ENCODE results near the gene EML6. TPM values are rescaled to one million over a fixed set of nuclear protein-coding genes. Genes with fewer than 3 reads are reported as not detected.

The EML6 gene
- total RNA-seq, 1 donor from 2014 or later, result 1.1 TPM

DNA sequence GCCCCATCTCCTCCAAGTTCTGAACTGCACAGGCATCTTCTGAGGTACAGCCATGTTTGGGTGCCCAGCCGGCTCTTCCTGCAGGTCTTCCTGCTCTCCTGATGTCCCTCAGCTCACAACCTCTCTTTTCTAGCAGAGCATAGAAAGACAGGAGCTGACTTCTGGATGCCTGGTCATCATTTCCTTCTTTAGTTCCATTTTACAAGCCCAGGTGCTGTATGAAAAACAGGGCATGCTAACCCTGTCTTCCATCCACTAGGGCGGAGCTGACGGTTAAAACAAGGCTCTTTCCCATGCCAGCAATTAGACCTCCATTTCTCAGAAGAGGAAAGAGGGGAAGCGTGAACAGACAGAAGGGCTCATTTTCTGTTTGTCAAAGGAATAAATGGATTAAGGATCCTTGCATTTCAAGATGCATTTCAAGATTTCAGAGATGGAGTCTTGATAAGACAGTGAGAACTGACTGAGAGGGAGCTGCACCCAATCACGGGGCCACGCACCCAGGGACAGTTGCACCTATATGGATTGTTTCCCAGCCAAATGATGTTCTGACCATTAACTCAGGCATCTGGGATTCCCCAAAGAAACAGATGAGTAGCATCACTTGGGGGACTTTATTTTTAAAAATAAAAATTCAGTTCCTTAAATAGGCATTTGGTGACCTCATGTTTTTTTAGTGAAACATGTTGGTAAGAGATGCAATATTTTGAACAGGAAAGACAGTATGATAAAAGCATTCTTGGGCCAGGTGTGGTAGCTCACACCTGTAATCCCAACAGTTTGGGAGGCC is 45.8 kb upstream of the EML6 start:
- Mint-ChIP-seq H3K27ac (ENCODE audit: unreplicated experiment) (no peak overlapping the region), H3K27me3 (ENCODE audit: unreplicated experiment) (no peaks in the 10 kb centered on the region), H3K4me1 (ENCODE audit: unreplicated experiment) (peaks cover 7% of the 10 kb centered on the region), H3K4me3 (ENCODE audit: unreplicated experiment) (no peak overlapping the region), H3K9me3 (ENCODE audit: unreplicated experiment) (no peaks in the 10 kb centered on the region), H3K36me3 (ENCODE audit: unreplicated experiment) (peaks cover 2% of the 10 kb centered on the region)
- TF ChIP-seq, protein P1, sequence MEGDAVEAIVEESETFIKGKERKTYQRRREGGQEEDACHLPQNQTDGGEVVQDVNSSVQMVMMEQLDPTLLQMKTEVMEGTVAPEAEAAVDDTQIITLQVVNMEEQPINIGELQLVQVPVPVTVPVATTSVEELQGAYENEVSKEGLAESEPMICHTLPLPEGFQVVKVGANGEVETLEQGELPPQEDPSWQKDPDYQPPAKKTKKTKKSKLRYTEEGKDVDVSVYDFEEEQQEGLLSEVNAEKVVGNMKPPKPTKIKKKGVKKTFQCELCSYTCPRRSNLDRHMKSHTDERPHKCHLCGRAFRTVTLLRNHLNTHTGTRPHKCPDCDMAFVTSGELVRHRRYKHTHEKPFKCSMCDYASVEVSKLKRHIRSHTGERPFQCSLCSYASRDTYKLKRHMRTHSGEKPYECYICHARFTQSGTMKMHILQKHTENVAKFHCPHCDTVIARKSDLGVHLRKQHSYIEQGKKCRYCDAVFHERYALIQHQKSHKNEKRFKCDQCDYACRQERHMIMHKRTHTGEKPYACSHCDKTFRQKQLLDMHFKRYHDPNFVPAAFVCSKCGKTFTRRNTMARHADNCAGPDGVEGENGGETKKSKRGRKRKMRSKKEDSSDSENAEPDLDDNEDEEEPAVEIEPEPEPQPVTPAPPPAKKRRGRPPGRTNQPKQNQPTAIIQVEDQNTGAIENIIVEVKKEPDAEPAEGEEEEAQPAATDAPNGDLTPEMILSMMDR (IDR thresholded peaks at IDR 0.05), result no peak
- no peak for DNase-seq (ENCODE audit: extremely low spot score, unreplicated experiment)

- no peak overlapping the region for H3K4me3 Mint-ChIP-seq (ENCODE audit: unreplicated experiment)
- H3K4me1 Mint-ChIP-seq (ENCODE audit: unreplicated experiment), result peaks cover 6% of the 10 kb centered on the region
- H3K27me3 Mint-ChIP-seq (ENCODE audit: unreplicated experiment), result no peaks in the 10 kb centered on the region
- no peaks in the 10 kb centered on the region for H3K36me3 Mint-ChIP-seq (ENCODE audit: unreplicated experiment)
- no peak overlapping the region for H3K27ac Mint-ChIP-seq (ENCODE audit: unreplicated experiment)
- DNase-seq (ENCODE audit: extremely low spot score, unreplicated experiment), result no peak
- TF ChIP-seq, protein P1 (IDR thresholded peaks at IDR 0.05), result no peak
- no peaks in the 10 kb centered on the region for H3K9me3 Mint-ChIP-seq (ENCODE audit: unreplicated experiment)
These were observed 44.7 kb upstream of the EML6 start for GRCh38 chr2:54678719-54679118.

- no peaks in the 10 kb centered on the region for H3K9me3 Mint-ChIP-seq (ENCODE audit: unreplicated experiment)
- no peak overlapping the region for H3K27ac Mint-ChIP-seq (ENCODE audit: unreplicated experiment)
- no peaks in the 10 kb centered on the region for H3K36me3 Mint-ChIP-seq (ENCODE audit: unreplicated experiment)
- peaks cover 6% of the 10 kb centered on the region for H3K4me1 Mint-ChIP-seq (ENCODE audit: unreplicated experiment)
- TF ChIP-seq, protein P1 (IDR thresholded peaks at IDR 0.05), result no peak
- no peak overlapping the region for H3K4me3 Mint-ChIP-seq (ENCODE audit: unreplicated experiment)
- DNase-seq (ENCODE audit: extremely low spot score, unreplicated experiment), result no peak
- H3K27me3 Mint-ChIP-seq (ENCODE audit: unreplicated experiment), result no peaks in the 10 kb centered on the region
These were observed 42.9 kb upstream of the EML6 start for GRCh38 chr2:54680397-54681041.

GRCh38 chr2:54681416-54681815 is 42.0 kb upstream of the EML6 start:
- Mint-ChIP-seq H3K9me3 (ENCODE audit: unreplicated experiment) (no peaks in the 10 kb centered on the region), H3K4me3 (ENCODE audit: unreplicated experiment) (no peak overlapping the region), H3K27me3 (ENCODE audit: unreplicated experiment) (no peaks in the 10 kb centered on the region), H3K27ac (ENCODE audit: unreplicated experiment) (no peak overlapping the region), H3K36me3 (ENCODE audit: unreplicated experiment) (no peaks in the 10 kb centered on the region), H3K4me1 (ENCODE audit: unreplicated experiment) (peaks cover 2% of the 10 kb centered on the region)
- DNase-seq (ENCODE audit: extremely low spot score, unreplicated experiment), result no peak
- TF ChIP-seq, protein P1 (IDR thresholded peaks at IDR 0.05), result no peak

DNA sequence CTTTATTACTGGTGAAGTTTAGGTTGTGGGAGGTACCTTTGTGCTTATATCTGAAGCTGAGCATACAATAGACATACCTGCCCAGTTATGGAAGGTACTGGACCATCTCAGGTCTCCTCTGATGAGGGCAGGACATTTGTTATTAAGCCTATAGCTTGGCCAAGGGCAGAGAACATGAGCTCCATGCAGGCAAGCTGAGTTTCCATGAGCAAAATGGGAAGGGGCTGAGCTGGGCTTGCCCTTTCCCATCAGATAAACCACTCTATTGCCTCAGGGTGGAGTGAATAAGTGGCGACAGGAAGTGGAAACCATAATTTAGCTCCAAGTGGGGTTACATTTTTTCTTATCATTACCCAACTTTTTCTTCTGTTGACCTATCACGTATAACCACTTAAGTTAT is 39.9 kb upstream of the EML6 start:
- Mint-ChIP-seq H3K4me1 (ENCODE audit: unreplicated experiment) (no peaks in the 10 kb centered on the region), H3K4me3 (ENCODE audit: unreplicated experiment) (no peak overlapping the region), H3K27ac (ENCODE audit: unreplicated experiment) (no peak overlapping the region), H3K36me3 (ENCODE audit: unreplicated experiment) (no peaks in the 10 kb centered on the region), H3K9me3 (ENCODE audit: unreplicated experiment) (no peaks in the 10 kb centered on the region), H3K27me3 (ENCODE audit: unreplicated experiment) (no peaks in the 10 kb centered on the region)
- TF ChIP-seq, protein P1 (IDR thresholded peaks at IDR 0.05), result no peak
- no peak for DNase-seq (ENCODE audit: extremely low spot score, unreplicated experiment)
